A549 (cell line): ENCODE measurements around the gene BBX. TPM values are rescaled to one million over a fixed set of nuclear protein-coding genes. Genes with fewer than 3 reads are reported as not detected.

Experiments
- ATAC-seq, 2 experiments: fragments of 200-7000 bp in 1 of 2; fragments of >200 bp in 1 of 2; cut with Nextera tagmentation in 1 of 2; cut with Tn5 transposase in 1 of 2; 3 replicates each; pipeline versions ENCODE4 v1.8.0 to v1.9.1; 2018 to 2020; ENCODE audit warnings: mild to moderate bottlenecking in 1 of 2, moderate library complexity in 1 of 2
- CTCF ChIA-PET: fragments of 300-600 bp; sonication (Branson Sonifier 250); formaldehyde crosslinking; extraction: SDS; loops from one replicate; lab custom pipeline; 2021; ENCODE audit warnings: antibody characterized with exemption, inconsistent platforms; lab: Yijun Ruan, JAX
- POLR2A ChIA-PET: fragments of 350-600 bp; formaldehyde crosslinking; extraction: SDS; loops from one replicate; lab custom pipeline; 2021; ENCODE audit warnings: antibody characterized with exemption, inconsistent platforms; lab: Yijun Ruan, JAX
- DNase-seq, 2 experiments: peaks; one replicate each; pipeline versions ENCODE4 v3.0.0 to v3.0.0-alpha.2; 2011 to 2016; ENCODE audit warnings: low read depth in 1 of 2, low spot score in 1 of 2
- FAIRE-seq: peaks from 2 replicates; lab custom pipeline; 2011; peaks lifted over from hg19 to GRCh38; lab: Jason Lieb, UNC
- H3K27ac ChIP-seq, 2 experiments: fragments of >200 bp; sonication (Bioruptor Twin); formaldehyde crosslinking; 3 replicates each; pipeline ENCODE4 v1.5.1; 2016 to 2017
- H3K4me1 ChIP-seq: fragments of >200 bp; sonication (Bioruptor Twin); formaldehyde crosslinking; 3 replicates; pipeline ENCODE4 v1.6.1; 2016
- H3K4me2 ChIP-seq: fragments of >200 bp; sonication (Bioruptor Twin); formaldehyde crosslinking; 3 replicates; pipeline ENCODE4 v1.6.1; 2016
- H3K4me3 ChIP-seq: fragments of >200 bp; sonication (Bioruptor Twin); formaldehyde crosslinking; 3 replicates; pipeline ENCODE4 v1.5.1; 2016
- H3K9me3 ChIP-seq: fragments of >200 bp; sonication (Bioruptor Twin); formaldehyde crosslinking; 3 replicates; pipeline ENCODE4 v1.6.1; 2016
- BCL3 ChIP-seq: fragments of >200 bp; sonication (Bioruptor Twin); formaldehyde crosslinking; IDR thresholded peaks from 3 replicates; pipeline ENCODE4 v1.6.1; 2016
- E2F6 ChIP-seq: IDR thresholded peaks from 2 replicates; pipeline ENCODE4 v1.6.1; 2012; ENCODE audit warnings: low read depth, borderline replicate concordance
- EHMT2 ChIP-seq: fragments of 200-600 bp; sonication (generic); IDR thresholded peaks from 2 replicates; pipeline ENCODE4 v1.6.1; 2016; ENCODE audit warnings: antibody characterized with exemption, low read depth, mild to moderate bottlenecking, moderate library complexity
- ELK1 ChIP-seq: fragments of 150-350 bp; IDR thresholded peaks from 2 replicates; pipeline ENCODE4 v1.6.1; 2014; ENCODE audit warnings: low read depth, mild to moderate bottlenecking, low read length
- ESRRA ChIP-seq: fragments of 150-350 bp; IDR thresholded peaks from 2 replicates; pipeline ENCODE4 v1.6.1; 2014; ENCODE audit warnings: mild to moderate bottlenecking, low read length, borderline replicate concordance
- FOSL2 ChIP-seq, 2 experiments: fragments of 450-650 bp in 1 of 2; fragments of >200 bp in 1 of 2; sonication (Bioruptor Twin) in 1 of 2; formaldehyde crosslinking; IDR thresholded peaks; 2 replicates each; pipeline versions ENCODE4 v1.5.0 to v1.6.1; 2016 to 2020; ENCODE audit warnings: mild to moderate bottlenecking in 1 of 2, moderate library complexity in 1 of 2
- HOXB5 ChIP-seq: fragments of 250-450 bp; sonication (Bioruptor Pico); IDR thresholded peaks from 2 replicates; pipeline ENCODE4 v1.5.0; 2020; ENCODE audit warnings: mild to moderate bottlenecking, moderate library complexity
- JUN ChIP-seq, 2 experiments: fragments of >200 bp; sonication (Bioruptor Twin); formaldehyde crosslinking; IDR thresholded peaks; 2 replicates in 1 of 2; 3 replicates in 1 of 2; pipeline ENCODE4 v1.6.1; 2016 to 2017
- MAFK ChIP-seq: fragments of 450-650 bp; IDR thresholded peaks from 2 replicates; pipeline ENCODE4 v1.6.1; 2014; ENCODE audit not compliant: partially characterized antibody
- POLR2A ChIP-seq: IDR thresholded peaks from 2 replicates; pipeline ENCODE4 v1.6.1; 2012; ENCODE audit warnings: mild to moderate bottlenecking, low read length
- POLR2AphosphoS2 ChIP-seq: conservative IDR thresholded peaks from 2 replicates; pipeline ENCODE4 v1.6.1; 2012; ENCODE audit warnings: low read length, improper control_type of control experiment, inconsistent platforms
- RAD21 ChIP-seq, 2 experiments: fragments of >200 bp in 1 of 2; sonication (Bioruptor Twin) in 1 of 2; formaldehyde crosslinking in 1 of 2; IDR thresholded peaks in 1 of 2; conservative IDR thresholded peaks in 1 of 2; 2 replicates in 1 of 2; 3 replicates in 1 of 2; pipeline ENCODE4 v1.6.1; 2012 to 2018; ENCODE audit warnings: inconsistent platforms in 1 of 2
- SMC3 ChIP-seq: fragments of >200 bp; sonication (Bioruptor Twin); formaldehyde crosslinking; IDR thresholded peaks from 3 replicates; pipeline ENCODE4 v1.6.1; 2018; ENCODE audit warnings: inconsistent platforms
- WGBS: methylation state at CpG from one replicate; pipeline ENCODE4 v1.1.6; 2017; ENCODE audit errors: missing lambda C conversion rate; 5-methylcytosine and 5-hydroxymethylcytosine counted together
- polyA plus RNA-seq, 4 experiments: library from polyadenylated mRNA; depleted of rRNA in 3 of 4; stranded (reverse); fragments of >200 nt; fragmentation: RNase III in 1 of 4; extraction: RNeasy Plus Mini Kit Qiagen cat#74134 plus additional on column Dnase treatment in 1 of 4; gene quantifications; 2 replicates in 3 of 4; 3 replicates in 1 of 4; pipeline ENCODE4 v1.2.3, GENCODE V29; 2011 to 2017
- TF ChIP-seq, protein P1 (sequence below): fragments of >200 bp; sonication (Bioruptor Twin); formaldehyde crosslinking; IDR thresholded peaks from 3 replicates; pipeline ENCODE4 v1.5.1; 2016
- TF ChIP-seq, protein P2 (sequence below): fragments of 200-600 bp; sonication (generic); IDR thresholded peaks from 2 replicates; pipeline ENCODE4 v1.6.1; 2016; ENCODE audit warnings: antibody characterized with exemption, mild to moderate bottlenecking, moderate library complexity
- TF ChIP-seq, protein P3 (sequence below): fragments of >200 bp; sonication (Bioruptor Twin); formaldehyde crosslinking; IDR thresholded peaks from 2 replicates; pipeline ENCODE4 v1.6.1; 2016

The BBX gene
- polyA plus RNA-seq, 2 of the 4 experiments (the other 2 are of a cell fraction), result 16.7 to 62.8 TPM

- no peaks in the 10 kb centered on the region for H3K4me1 ChIP-seq
- DNase-seq, result peak in 1 of 2 experiments; percentile 16
- no peak overlapping the region for H3K4me2 ChIP-seq
- ChIA-PET CTCF (interaction anchor here (0.7 to 4.4 kb wide), 31 partner anchors 8 to 876 kb away, joined by 3 to 48 read pairs (median 4); no protein-coding TSS in a partner anchor), POLR2A (no interaction called here)
- no peaks in the 10 kb centered on the region for H3K9me3 ChIP-seq
- TF ChIP-seq MAFK (no peak), ESRRA (no peak), ELK1 (no peak), POLR2A (no peak), BCL3 (no peak), JUN (IDR thresholded peaks at IDR 0.05) (no peak), EHMT2 (no peak), HOXB5 (no peak), POLR2AphosphoS2 (no peak), E2F6 (no peak), SMC3 (peak; percentile 69), RAD21 (conservative IDR thresholded peaks at IDR 0.05 in 1 of 2, IDR thresholded peaks at IDR 0.05 in 1 of 2) (peak; percentile 54 to 65; a peak in 4 of 5 replicates), FOSL2 (IDR thresholded peaks at IDR 0.05) (no peak), FOSL2 (CRISPR knock-in tag; IDR thresholded peaks at IDR 0.05) (no peak)
- TF ChIP-seq, protein P1, sequence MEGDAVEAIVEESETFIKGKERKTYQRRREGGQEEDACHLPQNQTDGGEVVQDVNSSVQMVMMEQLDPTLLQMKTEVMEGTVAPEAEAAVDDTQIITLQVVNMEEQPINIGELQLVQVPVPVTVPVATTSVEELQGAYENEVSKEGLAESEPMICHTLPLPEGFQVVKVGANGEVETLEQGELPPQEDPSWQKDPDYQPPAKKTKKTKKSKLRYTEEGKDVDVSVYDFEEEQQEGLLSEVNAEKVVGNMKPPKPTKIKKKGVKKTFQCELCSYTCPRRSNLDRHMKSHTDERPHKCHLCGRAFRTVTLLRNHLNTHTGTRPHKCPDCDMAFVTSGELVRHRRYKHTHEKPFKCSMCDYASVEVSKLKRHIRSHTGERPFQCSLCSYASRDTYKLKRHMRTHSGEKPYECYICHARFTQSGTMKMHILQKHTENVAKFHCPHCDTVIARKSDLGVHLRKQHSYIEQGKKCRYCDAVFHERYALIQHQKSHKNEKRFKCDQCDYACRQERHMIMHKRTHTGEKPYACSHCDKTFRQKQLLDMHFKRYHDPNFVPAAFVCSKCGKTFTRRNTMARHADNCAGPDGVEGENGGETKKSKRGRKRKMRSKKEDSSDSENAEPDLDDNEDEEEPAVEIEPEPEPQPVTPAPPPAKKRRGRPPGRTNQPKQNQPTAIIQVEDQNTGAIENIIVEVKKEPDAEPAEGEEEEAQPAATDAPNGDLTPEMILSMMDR, result peak; percentile 69
- TF ChIP-seq, protein P2, sequence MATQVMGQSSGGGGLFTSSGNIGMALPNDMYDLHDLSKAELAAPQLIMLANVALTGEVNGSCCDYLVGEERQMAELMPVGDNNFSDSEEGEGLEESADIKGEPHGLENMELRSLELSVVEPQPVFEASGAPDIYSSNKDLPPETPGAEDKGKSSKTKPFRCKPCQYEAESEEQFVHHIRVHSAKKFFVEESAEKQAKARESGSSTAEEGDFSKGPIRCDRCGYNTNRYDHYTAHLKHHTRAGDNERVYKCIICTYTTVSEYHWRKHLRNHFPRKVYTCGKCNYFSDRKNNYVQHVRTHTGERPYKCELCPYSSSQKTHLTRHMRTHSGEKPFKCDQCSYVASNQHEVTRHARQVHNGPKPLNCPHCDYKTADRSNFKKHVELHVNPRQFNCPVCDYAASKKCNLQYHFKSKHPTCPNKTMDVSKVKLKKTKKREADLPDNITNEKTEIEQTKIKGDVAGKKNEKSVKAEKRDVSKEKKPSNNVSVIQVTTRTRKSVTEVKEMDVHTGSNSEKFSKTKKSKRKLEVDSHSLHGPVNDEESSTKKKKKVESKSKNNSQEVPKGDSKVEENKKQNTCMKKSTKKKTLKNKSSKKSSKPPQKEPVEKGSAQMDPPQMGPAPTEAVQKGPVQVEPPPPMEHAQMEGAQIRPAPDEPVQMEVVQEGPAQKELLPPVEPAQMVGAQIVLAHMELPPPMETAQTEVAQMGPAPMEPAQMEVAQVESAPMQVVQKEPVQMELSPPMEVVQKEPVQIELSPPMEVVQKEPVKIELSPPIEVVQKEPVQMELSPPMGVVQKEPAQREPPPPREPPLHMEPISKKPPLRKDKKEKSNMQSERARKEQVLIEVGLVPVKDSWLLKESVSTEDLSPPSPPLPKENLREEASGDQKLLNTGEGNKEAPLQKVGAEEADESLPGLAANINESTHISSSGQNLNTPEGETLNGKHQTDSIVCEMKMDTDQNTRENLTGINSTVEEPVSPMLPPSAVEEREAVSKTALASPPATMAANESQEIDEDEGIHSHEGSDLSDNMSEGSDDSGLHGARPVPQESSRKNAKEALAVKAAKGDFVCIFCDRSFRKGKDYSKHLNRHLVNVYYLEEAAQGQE, result no peak
- TF ChIP-seq, protein P3, sequence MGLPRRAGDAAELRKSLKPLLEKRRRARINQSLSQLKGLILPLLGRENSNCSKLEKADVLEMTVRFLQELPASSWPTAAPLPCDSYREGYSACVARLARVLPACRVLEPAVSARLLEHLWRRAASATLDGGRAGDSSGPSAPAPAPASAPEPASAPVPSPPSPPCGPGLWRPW, result no peak
- H3K4me3 ChIP-seq, result no peak overlapping the region
- 44% methylated on average over 2 of the region's 2 CpGs for WGBS
- H3K27ac ChIP-seq, result no peak overlapping the region
- FAIRE-seq, result no peak
- peak; percentile 54 to 78; a peak in 5 of 6 replicates for ATAC-seq
Observed at GRCh38 chr3:107676469-107677309, 153.9 kb downstream of the BBX start.
